ENCODE results near the gene PRICKLE4.

GRCh38 chr6:41736186-41736733 lies 44.3 kb upstream of the PRICKLE4 start:
- TF ChIP-seq CTCF (tag by site-specific recombination; IDR thresholded peaks at IDR 0.05) (no peak), MEIS1 (CRISPR knock-in tag; IDR thresholded peaks at IDR 0.05; ENCODE audit: borderline replicate concordance) (no peak), ZBTB8A (tag by site-specific recombination; IDR thresholded peaks at IDR 0.05) (no peak), KLF16 (tag by site-specific recombination; IDR thresholded peaks at IDR 0.05) (no peak), ZNF302 (tag by site-specific recombination; IDR thresholded peaks at IDR 0.05; ENCODE audit: low read depth) (no peak), ZNF561 (tag by site-specific recombination; IDR thresholded peaks at IDR 0.05; ENCODE audit: borderline replicate concordance) (no peak), SCRT1 (tag by site-specific recombination; IDR thresholded peaks at IDR 0.05; ENCODE audit: borderline replicate concordance) (no peak)
- TF ChIP-seq, protein P1, sequence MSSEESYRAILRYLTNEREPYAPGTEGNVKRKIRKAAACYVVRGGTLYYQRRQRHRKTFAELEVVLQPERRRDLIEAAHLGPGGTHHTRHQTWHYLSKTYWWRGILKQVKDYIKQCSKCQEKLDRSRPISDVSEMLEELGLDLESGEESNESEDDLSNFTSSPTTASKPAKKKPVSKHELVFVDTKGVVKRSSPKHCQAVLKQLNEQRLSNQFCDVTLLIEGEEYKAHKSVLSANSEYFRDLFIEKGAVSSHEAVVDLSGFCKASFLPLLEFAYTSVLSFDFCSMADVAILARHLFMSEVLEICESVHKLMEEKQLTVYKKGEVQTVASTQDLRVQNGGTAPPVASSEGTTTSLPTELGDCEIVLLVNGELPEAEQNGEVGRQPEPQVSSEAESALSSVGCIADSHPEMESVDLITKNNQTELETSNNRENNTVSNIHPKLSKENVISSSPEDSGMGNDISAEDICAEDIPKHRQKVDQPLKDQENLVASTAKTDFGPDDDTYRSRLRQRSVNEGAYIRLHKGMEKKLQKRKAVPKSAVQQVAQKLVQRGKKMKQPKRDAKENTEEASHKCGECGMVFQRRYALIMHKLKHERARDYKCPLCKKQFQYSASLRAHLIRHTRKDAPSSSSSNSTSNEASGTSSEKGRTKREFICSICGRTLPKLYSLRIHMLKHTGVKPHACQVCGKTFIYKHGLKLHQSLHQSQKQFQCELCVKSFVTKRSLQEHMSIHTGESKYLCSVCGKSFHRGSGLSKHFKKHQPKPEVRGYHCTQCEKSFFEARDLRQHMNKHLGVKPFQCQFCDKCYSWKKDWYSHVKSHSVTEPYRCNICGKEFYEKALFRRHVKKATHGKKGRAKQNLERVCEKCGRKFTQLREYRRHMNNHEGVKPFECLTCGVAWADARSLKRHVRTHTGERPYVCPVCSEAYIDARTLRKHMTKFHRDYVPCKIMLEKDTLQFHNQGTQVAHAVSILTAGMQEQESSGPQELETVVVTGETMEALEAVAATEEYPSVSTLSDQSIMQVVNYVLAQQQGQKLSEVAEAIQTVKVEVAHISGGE (tag by site-specific recombination; conservative IDR thresholded peaks at IDR 0.05; ENCODE audit: low read depth), result no peak
